GM19240 (cell line): ENCODE data around the gene KCNQ5.
"Not testable (repeated sequence)": the region's sequence is repeated elsewhere in the genome, so short reads cannot be mapped to it uniquely, and the experiment has no call there.

ENCODE experiments used
- DNase-seq: peaks from one replicate; pipeline ENCODE4 v3.0.0; 2011; ENCODE audit warnings: low spot score; ENCODE audit not compliant: insufficient read length

Gene KCNQ5

GRCh38 chr6:72841195-72841594 lies 219.3 kb downstream of the KCNQ5 start:
- no peak for DNase-seq

GRCh38 chr6:72842140-72842539 lies 220.3 kb downstream of the KCNQ5 start:
- no peak for DNase-seq

DNA sequence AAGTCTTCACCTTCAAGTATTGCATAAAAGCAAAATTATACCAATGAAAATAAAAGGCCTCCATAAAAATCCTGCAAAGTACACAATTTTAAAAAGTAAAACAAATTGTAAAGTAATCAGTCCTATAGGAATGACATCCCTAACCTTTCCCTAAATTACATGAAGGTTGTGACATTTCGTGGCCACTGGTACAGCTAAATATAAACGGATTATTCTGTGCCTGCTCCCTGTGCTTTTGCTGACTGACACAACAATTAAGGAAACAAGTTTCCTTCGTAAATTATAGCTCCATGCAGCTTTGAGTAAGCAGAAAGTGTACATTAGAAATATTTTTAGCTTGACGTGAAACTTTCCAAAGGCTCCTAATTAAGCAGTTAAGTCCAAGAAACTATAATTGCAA lies 222.8 kb downstream of the KCNQ5 start:
- no peak for DNase-seq

GRCh38 chr6:72849346-72849745 lies 227.5 kb downstream of the KCNQ5 start:
- DNase-seq: no peak

DNA sequence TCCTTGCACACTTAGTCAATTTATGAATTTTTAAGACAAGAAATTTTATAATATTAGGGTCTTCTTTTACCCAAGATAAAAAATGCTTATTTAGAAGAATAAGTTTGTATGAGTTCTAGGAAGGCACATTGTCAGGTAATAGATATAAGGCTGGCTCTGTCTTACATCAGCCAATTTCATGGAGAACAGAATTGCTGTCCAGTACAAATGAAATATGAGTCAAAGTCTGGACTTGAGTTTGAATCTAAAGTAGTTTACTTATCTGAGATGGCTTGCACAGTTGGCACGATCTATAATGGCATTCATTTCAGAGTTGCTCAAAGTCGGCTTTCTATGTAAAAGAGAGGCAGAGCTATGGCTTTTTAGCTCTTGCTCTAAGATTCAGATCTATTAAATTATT lies 228.2 kb downstream of the KCNQ5 start:
- no peak for DNase-seq

DNA sequence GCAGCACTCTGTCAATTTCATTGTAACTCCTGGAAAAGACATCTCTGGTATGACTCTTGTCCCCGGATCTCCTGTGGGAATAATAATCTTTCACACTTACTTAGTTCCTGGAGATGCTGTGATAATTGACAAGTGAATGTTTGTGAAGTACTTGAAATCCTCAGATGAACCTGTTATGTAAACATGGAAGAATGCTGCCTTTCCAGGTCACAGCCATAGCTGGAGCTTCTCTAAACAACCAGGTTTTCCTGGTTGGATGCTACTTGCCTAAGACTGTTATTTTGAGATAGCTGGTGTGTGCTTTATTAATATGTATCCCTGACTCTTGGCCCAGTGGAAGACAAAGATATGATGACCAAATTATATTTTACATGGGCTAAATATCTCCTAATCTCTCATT lies 228.6 kb downstream of the KCNQ5 start:
- no peak for DNase-seq

DNA sequence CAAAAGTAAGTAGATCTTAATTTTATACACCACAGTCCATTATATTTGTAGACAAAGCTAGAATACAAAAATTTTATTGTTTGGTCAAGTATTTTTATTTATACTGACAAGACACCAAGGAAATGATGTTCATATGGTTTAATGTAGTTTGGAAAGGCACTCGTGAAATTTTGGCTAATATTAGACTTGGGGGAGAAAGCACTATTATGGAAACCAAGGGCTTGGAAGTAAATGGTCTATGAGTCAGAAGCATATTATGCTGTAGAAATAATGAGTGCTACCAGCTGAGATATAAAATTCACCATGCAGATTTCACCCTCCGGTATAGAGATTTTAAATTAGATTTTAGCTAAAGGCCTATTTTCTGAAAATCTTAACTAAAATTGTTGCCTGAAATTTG lies 233.6 kb downstream of the KCNQ5 start:
- no peak for DNase-seq

GRCh38 chr6:72856801-72857200 lies 234.9 kb downstream of the KCNQ5 start:
- DNase-seq: no peak

DNA sequence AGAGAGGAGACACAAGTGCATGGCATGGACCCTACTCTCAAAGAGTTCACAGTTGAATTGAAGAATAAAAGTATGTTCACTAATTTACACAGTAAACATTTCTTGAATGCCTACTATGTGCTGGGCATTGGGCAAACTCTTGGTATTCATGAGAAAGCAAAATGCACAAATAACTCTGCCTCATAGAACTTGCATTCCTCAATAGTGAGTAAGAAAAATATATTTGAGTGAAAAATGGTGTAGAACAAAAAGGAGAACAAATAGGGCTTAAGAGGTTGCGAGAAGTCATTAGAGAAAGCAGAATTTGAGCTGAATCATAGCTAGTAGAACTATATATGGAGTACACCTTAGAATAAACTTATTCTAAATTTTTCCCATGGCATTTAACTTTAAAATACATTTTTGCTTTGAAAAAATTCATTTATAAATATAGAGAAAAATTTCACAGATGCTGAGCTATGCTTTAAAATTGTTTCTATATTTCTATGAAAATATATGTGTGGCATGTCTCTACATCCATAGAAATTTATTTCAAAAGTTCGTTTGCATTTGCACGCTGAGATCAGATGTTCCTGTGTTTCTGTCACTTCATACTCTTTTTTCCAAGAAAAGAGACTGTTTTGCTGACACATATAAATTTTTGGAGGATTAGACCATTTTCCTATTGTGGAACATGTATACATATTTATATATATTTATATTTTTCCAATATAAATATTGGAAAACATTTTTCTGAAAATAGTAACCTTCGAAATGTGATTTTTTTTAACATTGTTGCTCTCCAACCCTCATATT lies 236.1 kb downstream of the KCNQ5 start:
- no peak for DNase-seq

GRCh38 chr6:72861059-72861458 lies 239.2 kb downstream of the KCNQ5 start:
- DNase-seq: no peak

DNA sequence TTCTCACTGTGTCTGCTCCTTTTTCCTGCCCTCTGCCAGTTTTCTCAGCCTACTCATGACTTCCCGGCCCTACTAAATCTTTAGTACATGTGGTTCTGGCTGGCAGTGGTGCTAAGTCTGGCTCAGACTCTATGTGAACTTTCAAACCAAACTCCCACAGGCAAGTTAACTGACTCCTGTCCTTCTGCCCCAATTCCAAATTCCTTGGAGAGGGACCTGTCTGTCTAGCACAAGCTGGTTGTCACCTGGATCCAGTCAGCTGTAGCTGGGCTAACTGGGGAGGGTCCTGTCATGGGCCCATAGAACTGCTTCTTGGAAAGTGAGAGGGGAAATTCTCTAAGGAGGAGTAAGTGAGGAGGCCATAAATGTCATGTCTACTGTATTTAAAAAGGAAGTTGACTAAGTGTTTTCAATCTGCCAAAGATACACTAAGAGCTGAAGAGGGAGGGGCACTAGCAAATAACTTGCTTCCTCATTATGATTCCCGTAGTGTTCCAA lies 240.1 kb downstream of the KCNQ5 start:
- no peak for DNase-seq

DNA sequence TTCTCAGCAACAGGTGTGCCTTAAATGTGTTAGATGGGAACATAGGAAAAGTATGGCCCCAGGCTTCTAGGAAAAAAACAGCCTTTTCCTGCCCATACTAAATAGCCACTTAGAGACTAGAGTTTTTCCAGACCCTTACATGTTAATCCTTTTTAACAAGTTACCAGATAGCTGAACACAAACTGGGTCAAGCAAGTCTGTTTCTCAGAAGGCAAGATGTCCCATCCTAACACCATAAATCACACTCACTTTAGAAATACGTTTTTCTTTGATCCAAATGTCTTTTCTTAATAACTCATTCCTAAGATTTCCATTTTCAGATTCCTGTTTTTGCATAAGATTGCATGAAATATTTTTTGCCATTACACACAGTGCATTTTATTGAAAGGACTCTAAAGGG lies 241.3 kb downstream of the KCNQ5 start:
- no peak for DNase-seq

DNA sequence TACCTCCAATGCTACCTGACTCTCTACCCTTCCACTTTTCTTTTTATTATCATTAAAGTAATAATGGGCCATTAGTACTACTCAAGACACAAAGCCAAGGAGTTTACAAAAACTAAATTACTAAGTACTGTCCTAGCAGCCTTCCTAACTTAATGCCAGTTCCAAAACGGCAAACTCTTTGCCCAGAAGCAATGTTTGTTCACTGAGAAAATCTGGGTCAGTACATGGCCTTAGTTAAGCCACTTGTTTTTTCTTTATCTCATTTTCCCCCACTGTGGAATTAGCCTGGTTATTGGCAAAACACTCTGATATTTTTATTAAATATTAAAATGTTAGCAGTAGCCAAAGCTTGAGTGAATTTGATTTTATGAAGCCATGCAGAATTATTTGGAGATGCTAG lies 242.4 kb downstream of the KCNQ5 start:
- DNase-seq: no peak

GRCh38 chr6:72864799-72865198 lies 242.9 kb downstream of the KCNQ5 start:
- no peak for DNase-seq

DNA sequence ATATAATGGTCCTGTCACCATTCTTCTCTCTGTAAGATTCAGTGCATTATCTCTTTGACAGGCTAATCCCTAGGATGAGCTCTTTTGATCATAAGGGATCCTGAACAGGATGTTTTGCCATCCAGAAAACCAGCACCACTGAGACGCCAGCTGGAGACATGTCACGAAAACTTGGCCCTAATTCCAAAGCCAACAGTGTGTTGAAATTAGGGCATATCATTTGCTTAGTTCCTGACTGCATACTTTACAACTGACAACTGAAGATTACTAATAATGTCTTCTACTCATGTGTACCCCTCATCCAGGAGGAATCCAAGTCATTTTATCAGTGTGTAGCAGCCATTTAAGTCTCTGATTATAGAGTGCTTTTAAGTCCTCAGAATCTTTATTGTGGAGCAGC lies 243.6 kb downstream of the KCNQ5 start:
- DNase-seq: no peak

DNA sequence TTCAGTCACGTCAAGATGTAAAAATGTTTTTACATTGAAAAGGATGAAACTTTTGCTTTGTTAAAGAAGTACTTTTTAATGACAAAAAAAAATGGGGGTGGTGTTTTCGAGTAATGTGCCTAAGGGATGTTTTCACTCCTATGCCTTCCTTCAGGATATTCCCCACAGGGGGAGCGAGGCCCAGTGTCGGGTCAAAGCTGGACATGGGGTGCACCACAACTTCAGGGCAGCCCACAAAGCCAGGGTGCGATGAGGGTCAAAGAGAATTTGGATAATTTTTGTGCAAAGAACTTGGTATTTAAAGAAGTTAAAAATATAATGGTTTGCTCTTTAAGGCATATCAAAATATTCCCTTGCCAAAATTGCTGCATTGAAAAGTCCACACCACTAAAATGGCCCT lies 247.8 kb downstream of the KCNQ5 start:
- DNase-seq: no peak

DNA sequence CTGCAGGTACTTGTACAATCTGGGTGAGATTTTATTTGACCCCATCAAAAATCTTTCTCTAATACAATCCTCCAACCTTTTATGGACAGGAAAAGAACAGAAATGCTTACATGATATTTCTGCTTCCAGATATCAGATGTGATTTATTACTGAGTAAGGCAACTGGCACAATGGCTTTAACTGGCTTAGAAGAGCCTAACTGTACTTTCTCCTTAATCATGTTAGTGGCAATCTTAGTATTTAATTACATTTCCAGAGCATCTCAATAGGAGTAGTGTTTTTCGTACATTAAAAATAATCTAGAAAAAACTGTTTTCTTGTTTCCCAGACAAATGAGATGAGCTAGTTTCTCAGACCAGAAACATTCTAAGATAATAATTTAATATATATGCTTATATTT lies 251.6 kb downstream of the KCNQ5 start:
- DNase-seq: no peak

DNA sequence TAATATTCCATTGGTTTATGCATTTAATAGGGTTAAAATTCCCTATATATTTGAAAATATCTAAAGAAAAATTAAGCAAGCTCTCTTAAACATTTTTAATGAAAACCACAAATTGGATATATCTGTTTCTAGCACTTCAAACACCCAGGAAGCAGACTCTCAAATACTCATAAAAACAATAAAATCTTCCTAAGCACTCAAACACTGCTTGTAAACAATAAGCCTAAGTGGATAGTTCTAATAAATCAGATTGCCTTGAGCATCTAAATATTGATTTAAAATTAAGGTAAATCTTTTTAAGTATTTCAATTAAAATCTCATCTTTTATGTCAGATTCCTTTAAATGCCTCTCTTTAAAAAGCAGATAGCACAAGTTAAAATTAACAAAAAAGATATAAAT lies 254.4 kb downstream of the KCNQ5 start:
- no peak for DNase-seq

DNA sequence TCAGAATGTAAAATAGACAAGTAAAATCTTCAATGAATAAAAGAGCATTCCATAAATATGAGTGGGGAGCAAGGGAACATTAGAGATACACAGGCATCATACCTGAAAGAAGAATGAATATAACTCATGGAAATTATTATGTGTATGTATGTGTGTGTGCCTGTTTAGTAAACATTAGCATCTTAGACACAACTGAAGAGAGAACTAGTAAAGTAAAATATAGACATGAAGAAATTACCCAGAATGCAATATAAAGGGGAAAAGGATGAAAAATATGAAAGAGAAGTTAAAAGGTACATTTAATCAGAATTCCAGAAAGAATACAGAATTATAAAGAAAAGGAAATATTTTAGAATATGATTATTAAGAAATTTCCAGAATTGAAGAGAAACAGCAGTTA lies 264.3 kb downstream of the KCNQ5 start:
- DNase-seq: no peak

GRCh38 chr6:72890233-72890632 lies 268.4 kb downstream of the KCNQ5 start:
- no peak for DNase-seq

GRCh38 chr6:72890671-72891070 lies 268.8 kb downstream of the KCNQ5 start:
- DNase-seq: no peak

- DNase-seq: no peak
These were observed 271.0 kb downstream of the KCNQ5 start for GRCh38 chr6:72892901-72893300.

DNA sequence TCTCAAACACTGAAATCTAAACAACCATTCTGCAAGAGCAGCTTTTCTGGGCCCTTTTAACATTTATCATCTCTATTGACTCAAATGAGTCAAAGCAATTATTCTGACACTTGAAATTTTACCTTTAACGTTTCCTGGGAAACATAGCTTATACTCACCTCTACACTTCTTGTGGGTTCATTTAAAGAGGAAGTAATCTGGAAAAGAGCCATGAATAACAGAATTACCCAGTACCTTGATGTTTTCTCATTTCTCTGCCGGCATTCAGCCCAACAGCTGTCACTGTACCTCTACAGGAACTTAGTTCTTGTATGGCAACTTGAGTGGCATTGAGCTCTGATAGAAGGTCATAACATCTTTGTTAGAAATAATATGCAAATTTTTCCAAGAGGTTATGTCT lies 272.2 kb downstream of the KCNQ5 start:
- no peak for DNase-seq

DNA sequence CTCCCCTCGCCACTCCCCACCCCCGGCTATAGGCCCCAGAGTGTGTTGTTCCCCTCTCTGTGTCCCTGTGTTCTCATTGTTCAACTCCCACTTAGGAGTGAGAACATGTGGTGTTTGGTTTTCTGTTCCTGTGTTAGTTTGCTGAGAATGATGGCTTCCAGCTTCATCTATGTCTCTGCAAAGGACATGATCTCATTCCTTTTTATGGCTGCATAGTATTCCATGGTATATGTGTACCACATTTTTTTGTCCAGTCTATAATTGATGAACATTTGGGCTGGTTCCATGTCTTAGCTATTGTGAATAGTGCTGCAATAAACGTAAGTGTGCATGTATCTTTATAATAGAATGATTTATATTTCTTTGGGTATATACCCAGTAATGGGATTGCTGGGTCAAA lies 276.4 kb downstream of the KCNQ5 start:
- not testable (repeated sequence) for DNase-seq
